Measurements from ENCODE around the gene DYRK3. TPM values are rescaled to one million over a fixed set of nuclear protein-coding genes. Genes with fewer than 3 reads are reported as not detected.

The DYRK3 gene
- total RNA-seq, 1 donor from 2014 or later = 14.8 TPM

- TF ChIP-seq, protein P1, sequence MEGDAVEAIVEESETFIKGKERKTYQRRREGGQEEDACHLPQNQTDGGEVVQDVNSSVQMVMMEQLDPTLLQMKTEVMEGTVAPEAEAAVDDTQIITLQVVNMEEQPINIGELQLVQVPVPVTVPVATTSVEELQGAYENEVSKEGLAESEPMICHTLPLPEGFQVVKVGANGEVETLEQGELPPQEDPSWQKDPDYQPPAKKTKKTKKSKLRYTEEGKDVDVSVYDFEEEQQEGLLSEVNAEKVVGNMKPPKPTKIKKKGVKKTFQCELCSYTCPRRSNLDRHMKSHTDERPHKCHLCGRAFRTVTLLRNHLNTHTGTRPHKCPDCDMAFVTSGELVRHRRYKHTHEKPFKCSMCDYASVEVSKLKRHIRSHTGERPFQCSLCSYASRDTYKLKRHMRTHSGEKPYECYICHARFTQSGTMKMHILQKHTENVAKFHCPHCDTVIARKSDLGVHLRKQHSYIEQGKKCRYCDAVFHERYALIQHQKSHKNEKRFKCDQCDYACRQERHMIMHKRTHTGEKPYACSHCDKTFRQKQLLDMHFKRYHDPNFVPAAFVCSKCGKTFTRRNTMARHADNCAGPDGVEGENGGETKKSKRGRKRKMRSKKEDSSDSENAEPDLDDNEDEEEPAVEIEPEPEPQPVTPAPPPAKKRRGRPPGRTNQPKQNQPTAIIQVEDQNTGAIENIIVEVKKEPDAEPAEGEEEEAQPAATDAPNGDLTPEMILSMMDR (IDR thresholded peaks at IDR 0.05; ENCODE audit: insufficient read depth, low read length, poor library complexity, severe bottlenecking) = peak; percentile 11
- H3K27me3 ChIP-seq (ENCODE audit: control insufficient read depth, insufficient read depth, low read length) = no peaks in the 10 kb centered on the region
- peak; percentile 69 for DNase-seq (ENCODE audit: low read depth)
- no peak overlapping the region for H3K4me3 ChIP-seq (ENCODE audit: low read depth, low read length)
- H3K36me3 ChIP-seq (ENCODE audit: control insufficient read depth, insufficient read depth, low read length) = no peaks in the 10 kb centered on the region
These were observed 45.1 kb upstream of the DYRK3 start for GRCh38 chr1:206590025-206590758.

- DNase-seq (ENCODE audit: low read depth) = no peak
These were observed 44.1 kb upstream of the DYRK3 start for GRCh38 chr1:206591226-206591625.

GRCh38 chr1:206591696-206592095, 43.6 kb upstream of the DYRK3 start:
- DNase-seq (ENCODE audit: low read depth) = no peak
- Histone ChIP-seq H3K36me3 (ENCODE audit: control insufficient read depth, insufficient read depth, low read length) (no peaks in the 10 kb centered on the region), H3K4me3 (ENCODE audit: low read depth, low read length) (no peak overlapping the region), H3K27me3 (ENCODE audit: control insufficient read depth, insufficient read depth, low read length) (no peaks in the 10 kb centered on the region)
- TF ChIP-seq, protein P1 (IDR thresholded peaks at IDR 0.05; ENCODE audit: insufficient read depth, low read length, poor library complexity, severe bottlenecking) = no peak

More at GRCh38 chr1:206591226-206591625, 44.1 kb upstream of the DYRK3 start:
- TF ChIP-seq, protein P1 (IDR thresholded peaks at IDR 0.05; ENCODE audit: insufficient read depth, low read length, poor library complexity, severe bottlenecking) = no peak
- Histone ChIP-seq H3K4me3 (ENCODE audit: low read depth, low read length) (no peak overlapping the region), H3K36me3 (ENCODE audit: control insufficient read depth, insufficient read depth, low read length) (no peaks in the 10 kb centered on the region), H3K27me3 (ENCODE audit: control insufficient read depth, insufficient read depth, low read length) (no peaks in the 10 kb centered on the region)

DNA sequence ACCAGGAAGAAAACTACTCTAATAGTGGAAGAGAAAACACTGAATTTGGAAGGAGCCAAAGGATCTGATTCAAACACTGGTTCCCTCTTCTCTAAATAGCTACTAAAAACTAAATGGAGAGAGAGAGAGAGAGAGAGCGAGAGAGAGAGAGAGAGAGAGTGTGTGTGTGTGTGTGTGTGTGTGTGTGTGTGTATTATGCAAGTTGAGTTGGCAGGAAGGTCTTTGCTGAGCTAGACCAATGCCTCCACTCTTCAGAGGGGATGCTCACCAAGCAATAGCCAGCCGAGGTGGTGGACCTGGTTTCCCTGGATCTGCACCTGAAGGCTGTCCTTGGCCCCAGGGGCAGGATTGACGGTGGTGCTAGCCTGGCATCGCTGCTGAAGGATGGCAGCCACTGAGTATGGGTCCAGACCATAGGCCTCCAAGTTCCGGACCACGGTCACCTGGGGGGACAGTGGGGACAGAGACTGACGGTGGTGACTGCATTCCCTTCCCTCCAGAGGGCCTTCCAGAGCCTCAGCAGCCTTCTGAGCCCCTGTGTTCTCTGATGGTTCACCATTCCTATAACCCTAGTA, 41.9 kb upstream of the DYRK3 start:
- TF ChIP-seq, protein P1 (IDR thresholded peaks at IDR 0.05; ENCODE audit: insufficient read depth, low read length, poor library complexity, severe bottlenecking) = no peak
- H3K4me3 ChIP-seq (ENCODE audit: low read depth, low read length) = no peak overlapping the region
- no peak for DNase-seq (ENCODE audit: low read depth)
- no peaks in the 10 kb centered on the region for H3K27me3 ChIP-seq (ENCODE audit: control insufficient read depth, insufficient read depth, low read length)
- H3K36me3 ChIP-seq (ENCODE audit: control insufficient read depth, insufficient read depth, low read length) = no peaks in the 10 kb centered on the region

- no peaks in the 10 kb centered on the region for H3K27me3 ChIP-seq (ENCODE audit: control insufficient read depth, insufficient read depth, low read length)
- TF ChIP-seq, protein P1 (IDR thresholded peaks at IDR 0.05; ENCODE audit: insufficient read depth, low read length, poor library complexity, severe bottlenecking) = no peak
- no peak overlapping the region for H3K4me3 ChIP-seq (ENCODE audit: low read depth, low read length)
- no peak for DNase-seq (ENCODE audit: low read depth)
- no peaks in the 10 kb centered on the region for H3K36me3 ChIP-seq (ENCODE audit: control insufficient read depth, insufficient read depth, low read length)
These were observed 39.6 kb upstream of the DYRK3 start for GRCh38 chr1:206595581-206596318.
